Measurements from ENCODE around the gene USP7.
A peak's percentile ranks its signal among the peaks of the same experiment; 100 is the strongest.
"Not testable (repeated sequence)": the region's sequence is repeated elsewhere in the genome, so short reads cannot be mapped to it uniquely, and the experiment has no call there.

The USP7 gene

GRCh38 chr16:8885674-8886592, 77.8 kb downstream of the USP7 start:
- no peaks in the 10 kb centered on the region for H3K9me3 ChIP-seq (ENCODE audit: control insufficient read depth, low read length)
- no peak overlapping the region for H3K4me3 ChIP-seq (ENCODE audit: low read length)
- H3K9ac ChIP-seq (ENCODE audit: low read length): no peak overlapping the region
- peak; percentile 30 for DNase-seq (ENCODE audit: low read depth)
- H3K36me3 ChIP-seq (ENCODE audit: control insufficient read depth, insufficient read depth, low read length, severe bottlenecking): peaks cover 9% of the 10 kb centered on the region
- H3K27me3 ChIP-seq (replicated peaks; ENCODE audit: control insufficient read depth, insufficient read depth, low read length): no peaks in the 10 kb centered on the region
- H3K4me1 ChIP-seq (ENCODE audit: control insufficient read depth, insufficient read depth, low read length): peaks cover 40% of the 10 kb centered on the region

GRCh38 chr16:8882725-8883377, 80.9 kb downstream of the USP7 start:
- no peak overlapping the region for H3K4me3 ChIP-seq (ENCODE audit: low read length)
- no peak for DNase-seq (ENCODE audit: low read depth)
- H3K36me3 ChIP-seq (ENCODE audit: control insufficient read depth, insufficient read depth, low read length, severe bottlenecking): no peaks in the 10 kb centered on the region
- no peak overlapping the region for H3K9ac ChIP-seq (ENCODE audit: low read length)
- peaks cover 46% of the 10 kb centered on the region for H3K4me1 ChIP-seq (ENCODE audit: control insufficient read depth, insufficient read depth, low read length)
- H3K27me3 ChIP-seq (replicated peaks; ENCODE audit: control insufficient read depth, insufficient read depth, low read length): no peaks in the 10 kb centered on the region
- H3K9me3 ChIP-seq (ENCODE audit: control insufficient read depth, low read length): no peaks in the 10 kb centered on the region

GRCh38 chr16:8882041-8882617, 81.6 kb downstream of the USP7 start, which contains the start of gene LITAFD:
LITAFD (plus strand) TSS chr16:8882351; CDS start chr16:8884356, 2,005 bp downstream.
- DNase-seq (ENCODE audit: low read depth): no peak
- Histone ChIP-seq H3K9ac (ENCODE audit: low read length) (no peak within 1 kb of the TSS), H3K4me1 (ENCODE audit: control insufficient read depth, insufficient read depth, low read length) (peaks cover 49% of the 10 kb centered on the region), H3K36me3 (ENCODE audit: control insufficient read depth, insufficient read depth, low read length, severe bottlenecking) (no peaks in the 10 kb centered on the region), H3K4me3 (ENCODE audit: low read length) (no peak within 1 kb of the TSS), H3K9me3 (ENCODE audit: control insufficient read depth, low read length) (no peaks in the 10 kb centered on the region), H3K27me3 (replicated peaks; ENCODE audit: control insufficient read depth, insufficient read depth, low read length) (no peaks in the 10 kb centered on the region)

GRCh38 chr16:8880839-8881510, 82.7 kb downstream of the USP7 start:
- Histone ChIP-seq H3K36me3 (ENCODE audit: control insufficient read depth, insufficient read depth, low read length, severe bottlenecking) (no peaks in the 10 kb centered on the region), H3K9ac (ENCODE audit: low read length) (no peak overlapping the region), H3K27me3 (replicated peaks; ENCODE audit: control insufficient read depth, insufficient read depth, low read length) (no peaks in the 10 kb centered on the region), H3K4me3 (ENCODE audit: low read length) (no peak overlapping the region), H3K9me3 (ENCODE audit: control insufficient read depth, low read length) (no peaks in the 10 kb centered on the region), H3K4me1 (ENCODE audit: control insufficient read depth, insufficient read depth, low read length) (peaks cover 42% of the 10 kb centered on the region)
- DNase-seq (ENCODE audit: low read depth): no peak

- Histone ChIP-seq H3K4me3 (ENCODE audit: low read length) (no peak overlapping the region), H3K4me1 (ENCODE audit: control insufficient read depth, insufficient read depth, low read length) (peaks cover 27% of the 10 kb centered on the region), H3K9ac (ENCODE audit: low read length) (no peak overlapping the region), H3K36me3 (ENCODE audit: control insufficient read depth, insufficient read depth, low read length, severe bottlenecking) (no peaks in the 10 kb centered on the region), H3K9me3 (ENCODE audit: control insufficient read depth, low read length) (no peaks in the 10 kb centered on the region), H3K27me3 (replicated peaks; ENCODE audit: control insufficient read depth, insufficient read depth, low read length) (no peaks in the 10 kb centered on the region)
- DNase-seq (ENCODE audit: low read depth): peak; percentile 43
These were observed 85.2 kb downstream of the USP7 start for GRCh38 chr16:8878523-8878911.

- no peaks in the 10 kb centered on the region for H3K27me3 ChIP-seq (replicated peaks; ENCODE audit: control insufficient read depth, insufficient read depth, low read length)
- no peak for DNase-seq (ENCODE audit: low read depth)
- no peak overlapping the region for H3K4me3 ChIP-seq (ENCODE audit: low read length)
- no peak overlapping the region for H3K9ac ChIP-seq (ENCODE audit: low read length)
- H3K9me3 ChIP-seq (ENCODE audit: control insufficient read depth, low read length): no peaks in the 10 kb centered on the region
- H3K36me3 ChIP-seq (ENCODE audit: control insufficient read depth, insufficient read depth, low read length, severe bottlenecking): no peaks in the 10 kb centered on the region
- H3K4me1 ChIP-seq (ENCODE audit: control insufficient read depth, insufficient read depth, low read length): peaks cover 27% of the 10 kb centered on the region
These were observed 85.7 kb downstream of the USP7 start for GRCh38 chr16:8877894-8878522.

- H3K4me1 ChIP-seq (ENCODE audit: control insufficient read depth, insufficient read depth, low read length): peaks cover 34% of the 10 kb centered on the region
- not testable (repeated sequence) for DNase-seq (ENCODE audit: low read depth); H3K27me3 ChIP-seq (replicated peaks; ENCODE audit: control insufficient read depth, insufficient read depth, low read length); H3K9me3 ChIP-seq (ENCODE audit: control insufficient read depth, low read length); H3K9ac ChIP-seq (ENCODE audit: low read length); H3K36me3 ChIP-seq (ENCODE audit: control insufficient read depth, insufficient read depth, low read length, severe bottlenecking); H3K4me3 ChIP-seq (ENCODE audit: low read length)
These were observed 88.4 kb downstream of the USP7 start for GRCh38 chr16:8875317-8875716.

- Histone ChIP-seq H3K9me3 (ENCODE audit: control insufficient read depth, low read length) (no peaks in the 10 kb centered on the region), H3K9ac (ENCODE audit: low read length) (no peak overlapping the region), H3K36me3 (ENCODE audit: control insufficient read depth, insufficient read depth, low read length, severe bottlenecking) (no peaks in the 10 kb centered on the region), H3K4me3 (ENCODE audit: low read length) (no peak overlapping the region), H3K4me1 (ENCODE audit: control insufficient read depth, insufficient read depth, low read length) (peaks cover 33% of the 10 kb centered on the region), H3K27me3 (replicated peaks; ENCODE audit: control insufficient read depth, insufficient read depth, low read length) (no peaks in the 10 kb centered on the region)
- peak; percentile 74 for DNase-seq (ENCODE audit: low read depth)
These were observed 89.3 kb downstream of the USP7 start for GRCh38 chr16:8874388-8874787.

- H3K9ac ChIP-seq (ENCODE audit: low read length); H3K36me3 ChIP-seq (ENCODE audit: control insufficient read depth, insufficient read depth, low read length, severe bottlenecking); H3K4me3 ChIP-seq (ENCODE audit: low read length); DNase-seq (ENCODE audit: low read depth); H3K27me3 ChIP-seq (replicated peaks; ENCODE audit: control insufficient read depth, insufficient read depth, low read length); H3K9me3 ChIP-seq (ENCODE audit: control insufficient read depth, low read length): not testable (repeated sequence)
- peaks cover 30% of the 10 kb centered on the region for H3K4me1 ChIP-seq (ENCODE audit: control insufficient read depth, insufficient read depth, low read length)
These were observed 89.9 kb downstream of the USP7 start for GRCh38 chr16:8873866-8874195.

- Histone ChIP-seq H3K9me3 (ENCODE audit: control insufficient read depth, low read length) (no peaks in the 10 kb centered on the region), H3K4me3 (ENCODE audit: low read length) (no peak overlapping the region), H3K27me3 (replicated peaks; ENCODE audit: control insufficient read depth, insufficient read depth, low read length) (no peaks in the 10 kb centered on the region), H3K36me3 (ENCODE audit: control insufficient read depth, insufficient read depth, low read length, severe bottlenecking) (no peaks in the 10 kb centered on the region), H3K4me1 (ENCODE audit: control insufficient read depth, insufficient read depth, low read length) (peaks cover 26% of the 10 kb centered on the region), H3K9ac (ENCODE audit: low read length) (no peak overlapping the region)
- no peak for DNase-seq (ENCODE audit: low read depth)
These were observed 90.5 kb downstream of the USP7 start for GRCh38 chr16:8872967-8873865.
